Mesendoderm (in vitro differentiated cells): ENCODE results near the gene FGF2.

Experiments
- DNase-seq: peaks from one replicate; pipeline ENCODE4 v3.0.0; 2013
- H2AK5ac ChIP-seq: 2 replicates; pipeline ENCODE4 v1.6.1; 2013; ENCODE audit warnings: low read length, inconsistent platforms
- H2BK120ac ChIP-seq: 2 replicates; pipeline ENCODE4 v1.6.1; 2013; ENCODE audit warnings: low read depth, mild to moderate bottlenecking, low read length, moderate library complexity, mixed read lengths
- H2BK15ac ChIP-seq: replicated peaks from 2 replicates; pipeline ENCODE4 v1.6.1; 2013; ENCODE audit warnings: low read depth, mild to moderate bottlenecking, moderate library complexity
- H2BK5ac ChIP-seq: 2 replicates; pipeline ENCODE4 v1.6.1; 2013; ENCODE audit warnings: low read length, inconsistent platforms
- H3K18ac ChIP-seq: 2 replicates; pipeline ENCODE4 v1.6.1; 2013; ENCODE audit warnings: mild to moderate bottlenecking, low read length, mixed read lengths
- H3K23ac ChIP-seq: one replicate; pipeline ENCODE4 v1.6.1; 2013; ENCODE audit warnings: low read length
- H3K27ac ChIP-seq: 2 replicates; pipeline ENCODE4 v1.5.1; 2013; ENCODE audit warnings: low read depth, mild to moderate bottlenecking, inconsistent platforms, low read length, moderate library complexity
- H3K27me3 ChIP-seq: 2 replicates; pipeline ENCODE4 v1.6.1; 2013; ENCODE audit warnings: low read length, control low read depth, mild to moderate bottlenecking, inconsistent platforms; ENCODE audit not compliant: insufficient read depth, poor library complexity
- H3K36me3 ChIP-seq: 2 replicates; pipeline ENCODE4 v1.6.1; 2013; ENCODE audit warnings: low read length, inconsistent platforms; ENCODE audit not compliant: control insufficient read depth, insufficient read depth
- H3K4ac ChIP-seq: one replicate; pipeline ENCODE4 v1.6.1; 2013; ENCODE audit warnings: low read depth, mild to moderate bottlenecking, low read length, moderate library complexity
- H3K4me1 ChIP-seq: 2 replicates; pipeline ENCODE4 v1.6.1; 2013; ENCODE audit warnings: low read depth, low read length, inconsistent platforms; ENCODE audit not compliant: control insufficient read depth
- H3K4me2 ChIP-seq: 2 replicates; pipeline ENCODE4 v1.6.1; 2013; ENCODE audit warnings: low read length
- H3K4me3 ChIP-seq: 2 replicates; pipeline ENCODE4 v1.5.1; 2013; ENCODE audit warnings: mild to moderate bottlenecking, low read length
- H3K56ac ChIP-seq: one replicate; pipeline ENCODE4 v1.6.1; 2013; ENCODE audit warnings: low read length
- H3K79me1 ChIP-seq: 2 replicates; pipeline ENCODE4 v1.6.1; 2013; ENCODE audit warnings: low read length, inconsistent platforms
- H3K79me2 ChIP-seq: 2 replicates; pipeline ENCODE4 v1.6.1; 2013; ENCODE audit warnings: mild to moderate bottlenecking, low read length; ENCODE audit not compliant: control insufficient read depth, insufficient read depth
- H3K9ac ChIP-seq: 2 replicates; pipeline ENCODE4 v1.6.1; 2013; ENCODE audit warnings: low read length, inconsistent platforms
- H4K5ac ChIP-seq: one replicate; pipeline ENCODE4 v1.6.1; 2013; ENCODE audit warnings: low read length
- H4K8ac ChIP-seq: one replicate; pipeline ENCODE4 v1.6.1; 2013; ENCODE audit warnings: low read depth, mild to moderate bottlenecking, control low read depth, low read length, moderate library complexity
- WGBS: extraction: QIAGEN DNeasy Blood & Tissue Kit; methylation state at CpG from one replicate; pipeline ENCODE4 v1.1.7; 2013; ENCODE audit warnings: low lambda C conversion rate, missing lambda C conversion rate; ENCODE audit not compliant: insufficient coverage; ENCODE audit errors: extremely low coverage; 5-methylcytosine and 5-hydroxymethylcytosine counted together

FGF2 gene

DNA sequence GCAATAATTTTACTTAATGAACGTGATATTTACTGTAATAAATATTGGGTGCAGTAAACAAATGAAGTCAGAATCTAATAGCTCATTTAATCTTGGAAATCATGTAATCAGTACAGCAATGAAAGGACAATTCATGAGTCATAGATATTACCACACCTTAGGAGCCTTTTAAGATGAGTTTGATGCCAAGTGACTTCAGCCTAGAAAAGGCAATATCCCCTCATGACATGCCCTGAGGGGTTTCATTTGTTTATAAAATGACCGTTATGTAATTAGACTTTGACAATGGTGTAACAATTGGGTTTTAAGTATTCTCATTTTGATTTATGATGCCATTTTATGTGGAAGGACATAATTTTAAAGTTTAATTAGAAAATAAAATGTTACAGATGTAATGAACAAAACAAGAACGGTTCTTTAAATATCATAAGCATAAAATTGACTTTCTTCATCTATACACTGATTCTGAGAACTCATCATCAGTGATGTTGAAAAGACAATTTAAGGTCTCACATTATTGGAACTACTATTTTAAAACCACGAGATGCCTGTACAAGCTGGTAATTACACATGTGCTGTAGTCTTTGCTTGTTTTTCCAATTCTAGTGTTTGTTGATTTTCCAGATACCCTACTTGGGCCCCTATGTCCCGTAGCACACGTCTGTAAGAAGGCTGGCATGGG is 5.0 kb downstream of the FGF2 start:
- Histone ChIP-seq H3K27ac (no peak overlapping the region), H3K23ac (no peak overlapping the region), H3K4me2 (no peak overlapping the region), H3K79me2 (peaks cover 79% of the 10 kb centered on the region), H2BK120ac (no peak overlapping the region), H2BK5ac (no peak overlapping the region), H3K4me3 (no peak overlapping the region), H4K8ac (no peak overlapping the region), H2BK15ac (no peak overlapping the region), H3K9ac (no peak overlapping the region), H3K4ac (no peak overlapping the region), H2AK5ac (no peak overlapping the region), H4K5ac (no peak overlapping the region), H3K36me3 (no peaks in the 10 kb centered on the region), H3K56ac (no peak overlapping the region), H3K27me3 (no peaks in the 10 kb centered on the region), H3K18ac (no peak overlapping the region), H3K4me1 (peaks cover 18% of the 10 kb centered on the region), H3K79me1 (peaks cover 2% of the 10 kb centered on the region)
- no CpG with 5 or more reads among the region's 6 CpGs for WGBS
- DNase-seq = no peak

- H3K79me1 ChIP-seq = peaks cover 2% of the 10 kb centered on the region
- H2AK5ac ChIP-seq = no peak overlapping the region
- H3K4me3 ChIP-seq = no peak overlapping the region
- no peak overlapping the region for H2BK5ac ChIP-seq
- no peak overlapping the region for H3K56ac ChIP-seq
- H3K4me2 ChIP-seq = no peak overlapping the region
- H3K36me3 ChIP-seq = no peaks in the 10 kb centered on the region
- DNase-seq = no peak
- H3K9ac ChIP-seq = no peak overlapping the region
- H3K79me2 ChIP-seq = peaks cover 81% of the 10 kb centered on the region
- no peak overlapping the region for H3K23ac ChIP-seq
- H2BK120ac ChIP-seq = no peak overlapping the region
- H3K18ac ChIP-seq = no peak overlapping the region
- no peak overlapping the region for H4K5ac ChIP-seq
- no peak overlapping the region for H2BK15ac ChIP-seq
- H3K27ac ChIP-seq = no peak overlapping the region
- peak overlapping the region; percentile 4 for H3K4ac ChIP-seq
- H3K27me3 ChIP-seq = no peaks in the 10 kb centered on the region
- peaks cover 18% of the 10 kb centered on the region for H3K4me1 ChIP-seq
- H4K8ac ChIP-seq = no peak overlapping the region
- no CpG with 5 or more reads among the region's 1 CpG for WGBS
These were observed 6.1 kb downstream of the FGF2 start for GRCh38 chr4:122832732-122833131.

DNA sequence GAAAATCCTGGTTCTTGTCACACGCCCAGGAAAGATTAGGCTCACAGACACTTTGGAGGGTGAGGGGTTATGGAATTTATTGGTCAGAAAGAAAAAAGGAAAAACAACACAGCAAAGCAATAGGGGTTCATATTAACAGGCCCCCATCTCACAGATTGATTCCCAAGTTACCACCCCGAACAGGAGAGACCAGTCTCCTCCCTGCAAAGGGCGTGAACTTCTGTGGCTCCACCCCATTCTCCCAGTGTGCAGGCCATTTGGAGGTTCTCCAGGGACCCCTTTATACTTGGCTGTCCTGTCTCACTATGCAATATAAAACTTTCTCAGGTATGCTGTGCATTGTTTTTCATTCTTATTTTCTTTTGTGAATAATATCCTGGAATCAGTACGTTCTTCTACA is 7.4 kb downstream of the FGF2 start:
- H3K79me1 ChIP-seq = peaks cover 2% of the 10 kb centered on the region
- no CpG with 5 or more reads among the region's 4 CpGs for WGBS
- H3K4me1 ChIP-seq = peaks cover 17% of the 10 kb centered on the region
- H2BK5ac ChIP-seq = no peak overlapping the region
- H3K4me3 ChIP-seq = no peak overlapping the region
- no peak overlapping the region for H3K4me2 ChIP-seq
- no peak overlapping the region for H3K56ac ChIP-seq
- no peak overlapping the region for H3K18ac ChIP-seq
- no peak overlapping the region for H4K8ac ChIP-seq
- no peak overlapping the region for H4K5ac ChIP-seq
- no peak overlapping the region for H3K4ac ChIP-seq
- H3K27me3 ChIP-seq = no peaks in the 10 kb centered on the region
- no peak overlapping the region for H2BK15ac ChIP-seq
- no peak for DNase-seq
- no peak overlapping the region for H3K9ac ChIP-seq
- H3K27ac ChIP-seq = no peak overlapping the region
- H3K79me2 ChIP-seq = peaks cover 84% of the 10 kb centered on the region
- no peak overlapping the region for H3K23ac ChIP-seq
- no peak overlapping the region for H2AK5ac ChIP-seq
- no peak overlapping the region for H2BK120ac ChIP-seq
- no peaks in the 10 kb centered on the region for H3K36me3 ChIP-seq

GRCh38 chr4:122836941-122837340 is 10.3 kb downstream of the FGF2 start:
- Histone ChIP-seq H3K27me3 (peaks cover 2% of the 10 kb centered on the region), H3K56ac (no peak overlapping the region), H3K18ac (no peak overlapping the region), H3K4ac (no peak overlapping the region), H2BK120ac (no peak overlapping the region), H3K27ac (no peak overlapping the region), H3K4me2 (no peak overlapping the region), H3K23ac (no peak overlapping the region), H2AK5ac (no peak overlapping the region), H3K79me2 (peaks cover 73% of the 10 kb centered on the region), H3K4me3 (no peak overlapping the region), H3K36me3 (no peaks in the 10 kb centered on the region), H2BK5ac (no peak overlapping the region), H3K79me1 (peaks cover 2% of the 10 kb centered on the region), H4K5ac (no peak overlapping the region), H3K9ac (no peak overlapping the region), H3K4me1 (peaks cover 14% of the 10 kb centered on the region), H4K8ac (no peak overlapping the region), H2BK15ac (no peak overlapping the region)
- DNase-seq = no peak
- no CpG with 5 or more reads among the region's 2 CpGs for whole genome bisulfite sequencing

DNA sequence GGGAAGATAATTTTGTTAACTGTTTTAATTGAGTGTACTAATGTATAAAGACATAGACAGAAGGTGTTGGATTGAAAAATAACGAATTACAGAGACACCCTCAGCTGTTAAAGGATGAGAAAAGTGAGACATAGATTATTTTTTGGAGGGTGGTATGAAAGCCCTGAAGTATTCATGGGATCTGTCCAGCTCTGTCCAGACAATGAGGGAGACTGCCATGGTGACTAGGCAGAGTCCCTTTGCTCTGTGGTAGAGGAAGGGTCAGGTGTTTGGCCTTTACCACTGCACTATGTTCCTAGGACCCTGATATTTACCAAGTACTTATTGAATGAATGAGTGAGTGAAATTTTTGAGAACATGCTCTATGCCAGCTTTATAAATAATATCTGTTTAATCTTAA is 11.4 kb downstream of the FGF2 start:
- Histone ChIP-seq H3K4ac (no peak overlapping the region), H2AK5ac (no peak overlapping the region), H3K27me3 (peaks cover 2% of the 10 kb centered on the region), H3K79me1 (peaks cover 3% of the 10 kb centered on the region), H2BK5ac (no peak overlapping the region), H2BK15ac (no peak overlapping the region), H3K36me3 (no peaks in the 10 kb centered on the region), H3K56ac (no peak overlapping the region), H3K79me2 (peaks cover 71% of the 10 kb centered on the region), H3K18ac (no peak overlapping the region), H3K4me1 (peaks cover 14% of the 10 kb centered on the region), H2BK120ac (no peak overlapping the region), H3K23ac (no peak overlapping the region), H3K9ac (no peak overlapping the region), H3K4me3 (no peak overlapping the region), H4K8ac (no peak overlapping the region), H3K27ac (no peak overlapping the region), H3K4me2 (no peak overlapping the region), H4K5ac (no peak overlapping the region)
- DNase-seq = no peak
- WGBS = no CpG with 5 or more reads among the region's 1 CpG

- H3K4ac ChIP-seq = no peak overlapping the region
- peaks cover 7% of the 10 kb centered on the region for H3K4me1 ChIP-seq
- no peak overlapping the region for H3K9ac ChIP-seq
- no peak overlapping the region for H3K18ac ChIP-seq
- no peaks in the 10 kb centered on the region for H3K36me3 ChIP-seq
- WGBS = no CpG with 5 or more reads among the region's 1 CpG
- no peak overlapping the region for H3K4me2 ChIP-seq
- H3K56ac ChIP-seq = no peak overlapping the region
- H2BK15ac ChIP-seq = no peak overlapping the region
- peaks cover 72% of the 10 kb centered on the region for H3K79me2 ChIP-seq
- H2AK5ac ChIP-seq = no peak overlapping the region
- H2BK5ac ChIP-seq = no peak overlapping the region
- no peak overlapping the region for H3K23ac ChIP-seq
- no peak overlapping the region for H4K5ac ChIP-seq
- no peak overlapping the region for H3K27ac ChIP-seq
- no peak overlapping the region for H3K4me3 ChIP-seq
- H2BK120ac ChIP-seq = no peak overlapping the region
- no peak overlapping the region for H4K8ac ChIP-seq
- peaks cover 2% of the 10 kb centered on the region for H3K27me3 ChIP-seq
- DNase-seq = no peak
- H3K79me1 ChIP-seq = peaks cover 7% of the 10 kb centered on the region
These were observed 15.8 kb downstream of the FGF2 start for GRCh38 chr4:122842392-122842791.
